Parathyroid adenoma (tissue), 2 donors: ENCODE data around the gene SEMA6B.
"Not testable (repeated sequence)": the region's sequence is repeated elsewhere in the genome, so short reads cannot be mapped to it uniquely, and the experiment has no call there.

ENCODE experiments used
- H2AFZ ChIP-seq: fragments of 300-600 bp; sonication (generic); one replicate; pipeline ENCODE4 v1.7.0; 2017; ENCODE audit warnings: antibody characterized with exemption, mild to moderate bottlenecking
- H3K27ac ChIP-seq: fragments of 300-600 bp; sonication (generic); one replicate; pipeline ENCODE4 v1.7.0; 2017
- H3K27me3 ChIP-seq: fragments of 300-600 bp; sonication (generic); one replicate; pipeline ENCODE4 v1.7.0; 2017; ENCODE audit warnings: low read length; ENCODE audit not compliant: control insufficient read depth, insufficient read depth
- H3K36me3 ChIP-seq: fragments of 300-600 bp; sonication (generic); one replicate; pipeline ENCODE4 v1.7.0; 2017; ENCODE audit warnings: low read length; ENCODE audit not compliant: control insufficient read depth, insufficient read depth
- H3K4me1 ChIP-seq: fragments of 300-600 bp; sonication (generic); one replicate; pipeline ENCODE4 v1.7.0; 2017; ENCODE audit warnings: control low read depth
- H3K4me2 ChIP-seq: fragments of 300-600 bp; sonication (generic); one replicate; pipeline ENCODE4 v1.7.0; 2017; ENCODE audit warnings: low read length
- H3K4me3 ChIP-seq: fragments of 300-600 bp; sonication (generic); one replicate; pipeline ENCODE4 v1.7.0; 2017; ENCODE audit warnings: low read depth, low read length
- H3K79me2 ChIP-seq: fragments of 300-600 bp; sonication (generic); one replicate; pipeline ENCODE4 v1.7.0; 2017; ENCODE audit warnings: control low read depth
- H3K9ac ChIP-seq: fragments of 300-600 bp; sonication (generic); one replicate; pipeline ENCODE4 v1.7.0; 2017; ENCODE audit warnings: mild to moderate bottlenecking
- H3K9me3 ChIP-seq: fragments of 300-600 bp; sonication (generic); one replicate; pipeline ENCODE4 v1.7.0; 2017; ENCODE audit warnings: low read length; ENCODE audit not compliant: control insufficient read depth
- CTCF ChIP-seq: fragments of 300-600 bp; sonication (generic); IDR thresholded peaks from one replicate; pipeline ENCODE4 v1.7.0; 2017; ENCODE audit warnings: antibody characterized with exemption, mild to moderate bottlenecking
- donor health status: primary hyperparathyroidism.

SEMA6B gene

GRCh38 chr19:4547303-4548237 lies 11.9 kb downstream of the SEMA6B start:
- TF ChIP-seq CTCF, result no peak
- H3K4me2 ChIP-seq, result no peak overlapping the region
- H3K4me3 ChIP-seq, result no peak overlapping the region
- H2AFZ ChIP-seq, result no peak overlapping the region
- no peaks in the 10 kb centered on the region for H3K9me3 ChIP-seq
- H3K4me1 ChIP-seq, result no peaks in the 10 kb centered on the region
- H3K9ac ChIP-seq, result no peak overlapping the region
- no peaks in the 10 kb centered on the region for H3K79me2 ChIP-seq
- no peak overlapping the region for H3K27ac ChIP-seq
- no peaks in the 10 kb centered on the region for H3K27me3 ChIP-seq
- H3K36me3 ChIP-seq, result no peaks in the 10 kb centered on the region

- no peak overlapping the region for H3K4me3 ChIP-seq
- H3K9ac ChIP-seq, result no peak overlapping the region
- TF ChIP-seq CTCF, result no peak
- H3K36me3 ChIP-seq, result no peaks in the 10 kb centered on the region
- no peaks in the 10 kb centered on the region for H3K9me3 ChIP-seq
- H3K4me1 ChIP-seq, result no peaks in the 10 kb centered on the region
- H3K27me3 ChIP-seq, result no peaks in the 10 kb centered on the region
- no peaks in the 10 kb centered on the region for H3K79me2 ChIP-seq
- no peak overlapping the region for H2AFZ ChIP-seq
- no peak overlapping the region for H3K27ac ChIP-seq
- H3K4me2 ChIP-seq, result no peak overlapping the region
Observed at GRCh38 chr19:4543842-4544647, 15.4 kb downstream of the SEMA6B start.

GRCh38 chr19:4542896-4543841 lies 16.3 kb downstream of the SEMA6B start:
- Histone ChIP-seq H3K27me3 (no peaks in the 10 kb centered on the region), H3K4me1 (no peaks in the 10 kb centered on the region), H3K4me3 (no peak overlapping the region), H3K36me3 (no peaks in the 10 kb centered on the region), H3K79me2 (no peaks in the 10 kb centered on the region), H3K9me3 (no peaks in the 10 kb centered on the region), H3K27ac (no peak overlapping the region), H3K4me2 (no peak overlapping the region), H3K9ac (no peak overlapping the region), H2AFZ (no peak overlapping the region)
- no peak for TF ChIP-seq CTCF

DNA sequence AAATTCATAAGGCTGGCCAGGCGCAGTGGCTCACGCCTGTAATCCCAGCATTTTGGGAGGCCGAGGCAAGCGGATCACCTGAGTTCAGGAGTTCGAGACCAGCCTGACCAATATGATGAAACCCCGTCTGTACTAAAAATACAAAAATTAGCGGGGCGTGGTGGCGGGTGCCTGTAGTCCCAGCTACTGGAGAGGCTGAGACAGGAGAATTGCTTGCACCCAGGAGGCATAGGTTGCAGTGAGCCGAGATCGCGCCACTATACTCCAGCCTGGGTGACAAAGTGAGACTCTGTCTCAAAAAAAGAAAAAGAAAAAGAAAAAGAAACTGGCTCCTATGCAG lies 17.7 kb downstream of the SEMA6B start:
- not testable (repeated sequence) for H3K4me2 ChIP-seq, H3K9ac ChIP-seq, H3K27ac ChIP-seq, H3K9me3 ChIP-seq, H3K4me3 ChIP-seq, H3K79me2 ChIP-seq, H3K27me3 ChIP-seq, H2AFZ ChIP-seq, H3K4me1 ChIP-seq, H3K36me3 ChIP-seq
